ENCODE measurements around the gene RPL3. TPM values are rescaled to one million over a fixed set of nuclear protein-coding genes. Genes with fewer than 3 reads are reported as not detected.
"Not testable (repeated sequence)": the region's sequence is repeated elsewhere in the genome, so short reads cannot be mapped to it uniquely, and the experiment has no call there.

RPL3 gene
- polyA plus RNA-seq, 1 donor: 2,943 TPM

GRCh38 chr22:39351689-39352214, 32.3 kb upstream of the RPL3 start:
- DNase-seq (ENCODE audit: low read depth): no peak

DNA sequence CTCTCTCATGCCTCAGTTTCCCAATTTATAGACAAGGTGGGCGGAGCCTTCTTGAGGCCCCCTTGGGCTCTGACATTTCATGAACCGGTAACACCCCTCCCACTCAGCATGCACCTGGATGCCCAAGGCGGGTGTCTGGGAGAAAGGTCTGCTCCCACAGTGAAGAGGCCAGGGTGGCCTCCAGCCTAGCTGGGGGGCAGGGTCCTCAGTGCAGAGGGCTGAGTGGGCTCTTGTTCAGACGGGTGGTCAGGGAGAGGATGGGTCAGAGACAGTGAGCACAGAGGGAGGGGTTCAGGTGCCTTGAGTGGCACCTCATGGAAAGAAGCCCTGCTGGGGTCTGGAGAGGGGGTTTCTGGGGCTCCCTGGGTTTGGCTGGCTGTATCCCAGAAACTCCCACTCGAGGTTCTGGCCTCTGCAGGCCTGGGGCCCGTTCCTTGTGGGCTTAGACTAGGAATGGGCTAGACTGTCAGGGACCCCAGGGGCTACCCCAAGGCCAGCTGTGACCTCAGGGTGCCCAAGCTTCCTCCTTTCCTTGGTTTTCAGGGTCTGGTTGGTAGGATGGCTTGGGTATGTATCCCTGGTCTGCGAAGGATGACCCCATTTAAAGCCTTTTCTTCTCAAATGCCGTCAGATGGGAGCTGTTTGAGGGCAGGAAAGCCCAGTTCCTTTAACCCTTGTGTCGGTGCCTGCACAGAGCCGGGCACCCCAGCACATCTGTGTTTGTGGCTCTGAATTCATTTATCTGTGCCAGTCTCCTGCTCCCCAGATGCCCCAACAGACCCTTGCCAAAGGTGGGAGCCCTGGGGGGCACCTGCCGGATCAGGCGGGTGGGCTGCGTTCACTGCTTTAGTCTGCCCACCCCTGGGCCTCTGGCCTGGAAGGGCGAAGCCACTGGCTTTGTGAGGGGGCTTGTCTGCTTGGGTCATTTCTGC, 31.6 kb upstream of the RPL3 start:
- DNase-seq (ENCODE audit: low read depth): no peak

DNA sequence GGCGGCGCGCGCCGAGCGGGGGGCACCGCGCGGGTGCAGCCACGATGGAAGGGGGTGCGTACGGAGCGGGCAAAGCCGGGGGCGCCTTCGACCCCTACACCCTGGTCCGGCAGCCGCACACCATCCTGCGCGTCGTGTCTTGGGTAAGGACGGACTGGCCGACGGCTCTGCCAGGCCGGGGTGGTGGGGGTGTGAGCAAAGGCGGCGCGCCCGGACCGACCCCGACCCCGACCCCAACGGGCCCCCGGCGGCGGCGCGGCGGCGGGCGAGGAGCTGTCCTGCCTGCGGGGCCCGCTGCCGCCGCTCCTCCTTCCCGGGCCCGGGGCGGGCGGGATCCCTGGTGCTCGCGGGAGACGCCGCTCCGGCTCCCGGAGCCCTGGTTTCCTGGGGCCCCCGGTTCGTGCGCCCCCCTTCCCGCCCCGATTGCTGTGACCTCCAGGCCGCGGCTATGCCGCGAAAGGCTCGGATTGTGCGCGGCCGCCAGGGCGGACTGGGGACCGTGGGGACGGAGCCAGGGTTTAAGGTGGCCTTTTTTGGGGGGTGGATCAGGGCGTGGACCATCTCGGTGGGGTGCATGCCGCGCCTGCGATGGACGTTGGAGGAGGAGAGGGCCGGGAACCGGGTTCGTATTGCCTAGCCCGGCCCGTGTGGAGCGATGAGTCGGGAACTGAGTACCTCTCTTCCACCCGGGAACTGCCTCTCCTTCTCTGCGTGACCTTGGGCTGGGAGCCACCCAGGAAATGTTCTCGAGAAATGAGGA, 30.7 kb upstream of the RPL3 start, which contains the start of gene SYNGR1:
Gene SYNGR1, plus strand, starts transcription at position 25 of the 760 bp plus-strand sequence. Its CDS starts 20 bp downstream, at position 45.
- DNase-seq (ENCODE audit: low read depth): no peak

DNA sequence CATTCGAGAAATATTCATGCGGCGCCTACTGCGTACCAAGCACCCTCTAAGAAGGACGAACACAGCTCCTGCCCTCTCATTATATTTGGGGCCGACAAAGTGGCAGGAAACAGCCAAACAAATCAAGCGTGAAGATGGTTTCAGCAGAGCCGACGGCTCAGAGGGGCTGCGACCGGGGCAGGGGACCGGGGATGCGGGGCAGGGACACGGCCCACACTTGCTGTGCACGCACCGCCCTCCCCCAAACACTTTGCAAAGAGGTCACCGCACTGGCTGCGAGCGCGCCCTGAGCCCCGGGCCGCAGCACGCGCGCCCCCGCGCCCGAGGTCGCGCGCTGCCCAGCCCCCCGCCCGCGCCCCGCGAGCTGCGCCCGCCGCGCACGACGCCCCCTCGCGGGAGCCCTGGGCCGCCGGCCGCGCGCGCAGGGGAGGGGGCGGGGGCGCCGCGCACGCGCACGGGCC, 30.1 kb upstream of the RPL3 start:
- DNase-seq (ENCODE audit: low read depth): no peak

- DNase-seq (ENCODE audit: low read depth): no peak
Observed at GRCh38 chr22:39348909-39349505, 29.6 kb upstream of the RPL3 start.

DNA sequence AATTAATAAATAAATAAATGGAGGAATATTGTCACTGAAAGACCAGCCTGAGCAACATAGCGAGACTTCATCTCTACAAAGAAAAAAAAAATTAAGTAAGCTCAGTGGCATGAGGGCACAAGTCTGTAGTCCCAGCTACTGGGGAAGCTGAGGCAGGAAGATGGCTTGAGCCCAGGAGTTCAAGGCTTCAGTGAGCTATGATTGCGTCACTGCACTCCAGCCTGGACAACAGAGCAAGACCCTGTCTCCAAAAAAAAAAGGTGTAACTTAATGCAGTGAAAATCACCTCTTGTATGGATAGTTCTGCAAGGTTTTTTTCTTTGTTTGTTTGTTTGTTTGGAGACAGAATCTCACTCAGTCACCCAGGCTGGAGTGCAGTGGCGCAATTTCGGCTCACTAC, 25.8 kb upstream of the RPL3 start:
- no peak for DNase-seq (ENCODE audit: low read depth)

DNA sequence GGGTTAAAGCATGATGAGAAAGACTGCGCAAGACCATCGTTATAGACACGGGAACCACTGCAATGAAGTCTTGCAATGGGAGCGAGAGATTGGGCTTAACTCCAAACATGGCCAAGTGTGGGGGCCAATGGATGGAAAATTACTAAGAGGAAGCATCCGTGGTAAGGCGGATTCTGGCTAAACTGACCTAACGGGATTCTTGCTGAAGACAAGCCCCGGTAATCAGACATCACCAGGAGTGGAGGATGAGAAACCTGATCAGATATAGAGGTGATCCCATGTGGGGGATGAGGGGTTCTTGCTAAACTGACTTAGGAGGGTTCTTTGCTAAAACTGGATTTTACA, 24.6 kb upstream of the RPL3 start:
- DNase-seq (ENCODE audit: low read depth): no peak

DNA sequence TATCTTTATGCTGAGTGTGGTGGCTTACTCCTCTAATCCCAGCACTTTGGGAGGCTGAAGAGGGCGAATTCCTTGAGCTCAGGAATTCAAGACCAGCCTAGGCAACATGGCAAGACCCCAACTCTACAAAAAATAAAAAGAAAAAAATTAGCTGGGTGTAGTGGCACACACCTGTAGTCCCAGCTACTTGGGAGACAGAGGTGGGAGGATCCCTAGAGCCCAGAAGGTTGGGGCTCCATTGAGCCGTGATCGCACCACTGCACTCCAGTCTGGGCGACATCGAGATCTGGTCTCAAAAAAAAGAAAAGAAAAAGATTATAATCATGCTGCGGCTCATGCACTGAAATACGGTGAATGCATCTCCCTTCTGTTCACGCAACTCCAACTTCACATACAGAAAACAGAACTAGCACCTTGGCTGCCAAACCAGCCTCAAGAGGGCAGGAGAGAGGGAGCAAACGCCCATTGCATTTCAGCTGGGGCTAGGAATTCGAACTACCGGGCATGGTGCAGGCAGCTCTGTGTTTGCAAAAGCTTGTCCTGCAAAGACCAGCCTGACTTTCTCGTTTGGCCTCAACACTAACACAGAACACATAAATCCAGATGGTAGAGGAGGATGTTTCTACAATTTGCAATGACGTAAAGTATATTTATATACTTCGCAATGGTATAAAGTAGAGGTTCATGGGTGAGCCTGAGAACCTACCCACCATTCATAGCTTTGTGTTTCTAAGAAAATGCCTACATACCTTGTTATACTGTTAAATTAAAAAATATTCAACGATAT, 24.0 kb upstream of the RPL3 start:
- DNase-seq (ENCODE audit: low read depth): no peak

GRCh38 chr22:39341179-39341578, 21.8 kb upstream of the RPL3 start:
- no peak for DNase-seq (ENCODE audit: low read depth)

- DNase-seq (ENCODE audit: low read depth): not testable (repeated sequence)
Observed at GRCh38 chr22:39339775-39340174, 20.4 kb upstream of the RPL3 start.

GRCh38 chr22:39336411-39336810, 17.0 kb upstream of the RPL3 start:
- DNase-seq (ENCODE audit: low read depth): no peak

DNA sequence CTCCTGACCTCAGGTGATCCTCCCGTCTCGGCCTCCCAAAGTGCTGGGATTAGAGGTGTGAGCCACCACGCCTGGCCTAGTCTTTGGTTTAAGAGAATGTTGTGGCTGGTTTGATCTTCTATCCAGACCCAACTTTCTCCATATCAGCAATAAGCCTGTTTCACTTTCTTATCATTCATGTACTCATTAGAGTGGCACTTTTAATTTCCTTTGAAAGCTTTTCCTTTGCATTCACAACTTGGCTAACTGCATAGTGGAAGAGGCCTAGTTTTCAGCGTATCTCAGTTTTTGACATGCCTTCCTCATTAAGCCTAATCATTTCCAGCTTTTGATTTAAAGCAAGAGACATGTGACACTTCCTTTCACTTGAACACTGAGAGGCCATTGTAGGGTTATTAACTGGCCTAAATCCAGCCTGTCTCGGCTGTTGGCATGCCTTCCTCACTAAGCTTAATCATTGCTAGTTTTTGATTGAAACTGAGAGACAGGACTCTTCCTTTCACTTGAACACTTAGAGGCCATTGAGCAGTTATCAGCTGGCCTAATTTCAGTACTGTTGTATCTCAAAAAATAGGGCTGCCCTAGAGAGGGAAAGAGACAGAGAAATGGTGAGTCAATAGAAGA, 13.1 kb upstream of the RPL3 start:
- DNase-seq (ENCODE audit: low read depth): no peak

DNA sequence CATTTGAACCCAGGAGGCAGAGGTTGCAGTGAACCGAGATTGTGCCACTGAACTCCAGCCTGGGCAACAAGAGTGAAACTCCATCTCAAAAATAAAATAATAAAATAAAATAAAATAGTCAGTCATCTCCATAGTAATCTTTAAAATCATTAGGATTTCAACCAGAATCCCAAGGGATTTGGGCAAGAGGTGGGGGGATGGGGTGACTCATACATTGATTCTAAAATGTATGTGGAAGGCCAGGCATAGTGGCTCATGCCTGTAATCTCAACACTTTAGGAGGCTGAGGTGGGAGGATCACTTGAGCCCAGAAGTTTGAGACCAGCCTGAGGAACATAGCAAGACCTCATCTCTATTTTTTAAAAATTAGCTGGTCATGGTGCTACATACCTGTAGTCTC, 11.1 kb upstream of the RPL3 start:
- DNase-seq (ENCODE audit: low read depth): not testable (repeated sequence)

DNA sequence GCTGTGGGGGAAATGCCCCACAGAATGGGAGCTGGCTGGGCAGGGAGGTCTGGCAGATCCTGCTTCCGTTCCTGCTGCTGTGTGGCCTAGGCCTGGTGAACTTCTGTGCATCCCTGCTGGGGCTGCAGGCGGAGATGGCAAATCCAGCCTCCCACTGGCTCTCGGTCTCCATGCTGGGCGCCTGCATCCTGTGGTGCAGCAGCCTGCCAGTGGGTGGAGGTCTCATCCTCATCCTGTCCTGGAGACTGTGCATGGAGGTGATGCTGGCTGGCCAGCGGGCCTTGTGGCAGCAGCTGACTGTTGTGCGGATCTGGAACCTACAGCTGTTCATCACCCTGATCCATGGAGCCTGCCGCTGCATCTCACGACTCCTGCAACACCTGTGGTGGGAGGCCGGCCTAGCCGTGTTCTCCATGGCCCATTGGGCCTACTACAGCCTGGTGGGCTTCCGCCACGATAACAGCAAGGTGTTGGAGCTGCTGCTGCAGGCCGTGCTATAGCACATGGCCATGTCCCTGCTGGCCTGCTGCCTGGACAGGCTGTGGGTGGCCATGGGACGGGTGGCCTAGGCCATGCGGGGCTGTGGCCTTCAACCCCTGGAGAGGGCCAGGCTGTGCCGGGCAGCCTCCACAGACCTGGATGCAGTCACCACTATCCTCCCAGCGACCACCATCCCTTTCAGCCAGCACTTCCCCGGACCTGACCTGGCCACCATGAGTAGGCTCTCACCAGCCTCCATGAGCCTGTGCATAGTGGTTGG, 8.8 kb upstream of the RPL3 start:
- no peak for DNase-seq (ENCODE audit: low read depth)

DNA sequence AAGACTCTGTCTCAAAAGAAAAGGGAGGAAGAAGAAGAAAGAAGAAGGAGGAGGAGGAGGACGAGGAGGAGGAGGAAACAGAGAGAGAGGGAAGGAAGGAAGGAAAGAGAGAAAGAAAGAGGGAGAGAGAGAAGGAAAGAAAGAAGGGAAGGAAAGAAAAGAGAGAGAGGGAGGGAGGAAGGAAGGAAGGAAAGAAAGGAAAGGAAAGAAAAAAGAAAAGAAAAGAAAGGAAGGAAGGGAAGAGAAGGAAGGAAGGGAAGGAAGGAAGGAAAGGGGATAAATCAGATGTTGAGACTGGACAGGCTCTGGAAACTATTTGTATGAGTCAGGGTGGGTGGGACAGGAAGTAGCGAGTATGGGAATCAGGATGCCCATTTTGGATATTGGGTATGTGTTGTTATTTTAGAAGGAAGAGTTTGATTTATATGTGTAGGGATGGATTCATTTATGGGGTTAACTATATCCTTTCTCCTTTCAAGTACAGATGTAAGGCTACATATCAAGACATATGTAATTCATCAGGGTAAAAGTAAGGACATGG, 6.0 kb upstream of the RPL3 start:
- no peak for DNase-seq (ENCODE audit: low read depth)

DNA sequence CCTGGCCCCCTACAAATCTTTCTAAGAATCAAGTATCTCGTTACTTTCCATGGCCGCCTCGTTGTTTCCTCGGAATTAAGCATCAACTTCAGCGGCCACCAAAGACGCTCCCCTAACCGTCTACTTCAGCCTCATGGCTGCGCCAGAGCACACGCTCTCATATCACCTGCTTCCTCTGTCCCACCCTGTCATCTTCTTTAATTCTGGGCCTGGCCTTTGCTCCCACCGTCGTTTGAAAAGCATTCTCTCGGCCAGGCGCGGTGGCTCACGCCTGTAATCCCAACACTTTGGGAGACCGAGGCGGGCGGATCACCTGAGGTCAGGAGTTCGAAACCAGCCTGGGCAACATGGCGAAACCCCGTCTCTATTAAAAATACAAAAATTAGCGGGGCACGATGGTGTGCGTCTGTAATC, 1.2 kb upstream of the RPL3 start:
- not testable (repeated sequence) for DNase-seq (ENCODE audit: low read depth)

GRCh38 chr22:39318507-39319283, 728 bp downstream of the RPL3 start:
- no peak for DNase-seq (ENCODE audit: low read depth)

GRCh38 chr22:39317775-39318506, 1.5 kb downstream of the RPL3 start:
- no peak for DNase-seq (ENCODE audit: low read depth)
